Lung (tissue), 12 donors: ENCODE data around the gene PTPN14. TPM values are rescaled to one million over a fixed set of nuclear protein-coding genes. Genes with fewer than 3 reads are reported as not detected.

ENCODE experiments used
- ATAC-seq: fragments of 200-7000 bp; cut with Tn5 transposase; one replicate; pipeline ENCODE4 v1.9.1; 2020; ENCODE audit warnings: moderate number of reproducible peaks; ENCODE audit not compliant: insufficient read depth, low FRiP score
- DNase-seq, 3 donors: peaks; one replicate each; pipeline ENCODE4 v3.0.0-alpha.2; 2013 to 2017
- H3K27ac ChIP-seq, 2 donors: one replicate each; pipeline ENCODE4 v1.5.1; 2013; ENCODE audit warnings: mild to moderate bottlenecking in 2 of 2, moderate library complexity in 2 of 2, control low read depth in 1 of 2, inconsistent platforms in 1 of 2, low read depth in 1 of 2, low read length in 1 of 2
- H3K27me3 ChIP-seq, 3 donors: one replicate each; pipeline ENCODE4 v1.5.1; 2013; ENCODE audit warnings: low read length in 2 of 3; ENCODE audit not compliant: control insufficient read depth in 3 of 3, insufficient read depth in 3 of 3
- H3K36me3 ChIP-seq, 4 donors: one replicate each; pipeline ENCODE4 v1.5.1; 2013; ENCODE audit warnings: low read length in 4 of 4, mild to moderate bottlenecking in 1 of 4, moderate library complexity in 1 of 4; ENCODE audit not compliant: control insufficient read depth in 4 of 4, insufficient read depth in 4 of 4
- H3K4me1 ChIP-seq, 5 donors: one replicate each; pipeline ENCODE4 v1.5.1; 2013; ENCODE audit warnings: low read length in 5 of 5, mild to moderate bottlenecking in 2 of 5, moderate library complexity in 1 of 5; ENCODE audit not compliant: control insufficient read depth in 5 of 5, insufficient read depth in 5 of 5
- H3K4me3 ChIP-seq: one replicate; pipeline ENCODE4 v1.5.1; 2013; ENCODE audit warnings: mild to moderate bottlenecking, control low read depth, moderate library complexity
- H3K9ac ChIP-seq, 2 donors: one replicate each; pipeline ENCODE4 v1.5.1; 2013; ENCODE audit warnings: low read length in 2 of 2, control low read depth in 1 of 2; ENCODE audit not compliant: insufficient read depth in 1 of 2
- H3K9me3 ChIP-seq, 4 donors: one replicate each; pipeline ENCODE4 v1.5.1; 2013; ENCODE audit warnings: low read length in 3 of 4, mild to moderate bottlenecking in 1 of 4, moderate library complexity in 1 of 4; ENCODE audit not compliant: control insufficient read depth in 4 of 4, insufficient read depth in 3 of 4
- CTCF ChIP-seq: IDR thresholded peaks from 2 replicates; pipeline ENCODE4 v1.5.1; 2012; ENCODE audit warnings: mild to moderate bottlenecking; ENCODE audit errors: control extremely low read depth, extremely low read depth
- WGBS, 2 donors: extraction: QIAGEN DNeasy Blood & Tissue Kit; methylation state at CpG; one replicate each; pipeline ENCODE4 v1.1.7; 2013; 5-methylcytosine and 5-hydroxymethylcytosine counted together
- polyA plus RNA-seq, 2 donors: library from polyadenylated mRNA; stranded (reverse); fragments of 200-250 nt; gene quantifications; one replicate each; pipeline ENCODE4 v1.2.1, GENCODE V29; 2013
- total RNA-seq, 2 donors: library from RNA; depleted of rRNA in 1 of 2; stranded (reverse); fragments of >200 nt in 1 of 2; gene quantifications; one replicate each; pipeline ENCODE4 v1.2.1, GENCODE V29; 2014 to 2021
- donor health status: control.
- donor health status: control.
- donor health status: Bipolar disorder and iron deficiency.
- donor health status: healthy.
- donor health status: DM: yes; HTN: yes; CAD: no.

Gene PTPN14
- total and polyA plus RNA-seq, 4 donors, result 4.4 to 43.2 (median 15.2) TPM

- Histone ChIP-seq H3K9me3 (no peaks in the 10 kb centered on the region), H3K4me3 (no peak overlapping the region), H3K9ac (no peak overlapping the region), H3K27me3 (no peaks in the 10 kb centered on the region), H3K27ac (no peak overlapping the region), H3K4me1 (peaks cover 0 to 2% (median 0%) of the 10 kb centered on the region in 5 donors), H3K36me3 (no peaks in the 10 kb centered on the region)
- DNase-seq (peak in 2 of 3 donors; percentile 20 to 26), ATAC-seq (peak; percentile 25)
- no peak for TF ChIP-seq CTCF
- 68 to 86% methylated on average over 1 of the region's 1 CpG for WGBS, 2 donors
Measured at GRCh38 chr1:214467078-214467585, 84.3 kb downstream of the PTPN14 start.

GRCh38 chr1:214466403-214467077, 84.9 kb downstream of the PTPN14 start:
- Histone ChIP-seq H3K4me1 (peaks cover 0 to 2% (median 0%) of the 10 kb centered on the region in 5 donors), H3K4me3 (no peak overlapping the region), H3K36me3 (no peaks in the 10 kb centered on the region), H3K9me3 (no peaks in the 10 kb centered on the region), H3K27ac (no peak overlapping the region), H3K27me3 (no peaks in the 10 kb centered on the region), H3K9ac (no peak overlapping the region)
- 62 to 75% methylated on average over 3 of the region's 3 CpGs for WGBS, 2 donors
- no peak for ATAC-seq
- peak in 1 of 3 donors; percentile 17 for DNase-seq
- no peak for TF ChIP-seq CTCF

GRCh38 chr1:214464445-214465287, 86.7 kb downstream of the PTPN14 start:
- WGBS, 2 donors, result 91% methylated on average over 30 of the region's 30 CpGs
- Histone ChIP-seq H3K9me3 (peaks cover 0 to 2% (median 0%) of the 10 kb centered on the region in 4 donors), H3K4me3 (no peak overlapping the region), H3K36me3 (no peaks in the 10 kb centered on the region), H3K9ac (no peak overlapping the region), H3K27ac (no peak overlapping the region), H3K27me3 (no peaks in the 10 kb centered on the region), H3K4me1 (peaks cover 0 to 6% (median 1%) of the 10 kb centered on the region in 5 donors)
- DNase-seq (no peak), ATAC-seq (no peak)
- no peak for TF ChIP-seq CTCF
